ENCODE data around the gene FTSJ1. TPM values are rescaled to one million over a fixed set of nuclear protein-coding genes. Genes with fewer than 3 reads are reported as not detected.

Gene FTSJ1
- total and polyA plus RNA-seq, 2 of the 4 experiments (the other 2 are of a cell fraction) = 50.8 to 59.9 TPM

- in situ Hi-C loops (cut with MboI; ENCODE audit: low sequenced_read_pairs) = no loop called here
- WGBS, 2 experiments (ENCODE audit: extremely low coverage in 2 of 2, insufficient read length in 1 of 2) = 38% methylated on average over 1 of the region's 4 CpGs; no CpG with 5 or more reads in 1 of the 2 experiments
- no peak overlapping the region for H2AK5ac ChIP-seq (ENCODE audit: low read depth, low read length)
- peaks cover 3 to 8% of the 10 kb centered on the region in 2 experiments; a peak in 2 of 4 replicates for H3K79me1 ChIP-seq (ENCODE audit: low read depth in 1 of 2, low read length in 2 of 2)
- H3K9me1 ChIP-seq (ENCODE audit: insufficient read depth, low read length) = no peaks in the 10 kb centered on the region
- no peak overlapping the region for H3K18ac ChIP-seq (ENCODE audit: low read depth, low read length)
- CTCF ChIA-PET = no interaction called here
- H3K56ac ChIP-seq (ENCODE audit: extremely low read depth, insufficient read depth, low read length) = no peak overlapping the region
- no peak overlapping the region for H2AK9ac ChIP-seq (replicated peaks; ENCODE audit: low read depth, low read length, poor library complexity)
- no peaks in the 10 kb centered on the region for H3K27me3 ChIP-seq (ENCODE audit: control insufficient read depth, insufficient read depth, low read length)
- no peak overlapping the region for H3K14ac ChIP-seq (replicated peaks; ENCODE audit: low read depth, low read length)
- H2AFZ ChIP-seq (replicated peaks; ENCODE audit: low read length, poor library complexity) = no peak overlapping the region
- H3K4me1 ChIP-seq (ENCODE audit: control insufficient read depth, insufficient read depth, low read length) = no peaks in the 10 kb centered on the region
- H4K5ac ChIP-seq (ENCODE audit: low read depth, low read length) = no peak overlapping the region
- no peak overlapping the region for H3K23ac ChIP-seq (ENCODE audit: low read depth, low read length)
- TF ChIP-seq CHD1 (IDR thresholded peaks at IDR 0.05; ENCODE audit: low read depth, low read length) (no peak), MAFK (IDR thresholded peaks at IDR 0.05; ENCODE audit: low read depth, low read length) (no peak), CTCF (conservative IDR thresholded peaks at IDR 0.05; ENCODE audit: low read depth, low read length) (no peak), RFX5 (IDR thresholded peaks at IDR 0.05; ENCODE audit: low read depth, low read length) (no peak), MAZ (IDR thresholded peaks at IDR 0.05; ENCODE audit: borderline replicate concordance, low read depth, low read length) (no peak), MXI1 (IDR thresholded peaks at IDR 0.05; ENCODE audit: borderline replicate concordance, low read depth, low read length) (no peak), FOS (IDR thresholded peaks at IDR 0.05; ENCODE audit: low read depth, low read length) (no peak), CEBPB (IDR thresholded peaks at IDR 0.05; ENCODE audit: low read depth, low read length) (no peak), USF2 (IDR thresholded peaks at IDR 0.05; ENCODE audit: low read depth, low read length) (no peak), BHLHE40 (IDR thresholded peaks at IDR 0.05; ENCODE audit: low read depth, low read length) (no peak), SMC3 (IDR thresholded peaks at IDR 0.05; ENCODE audit: low read depth, low read length) (no peak), RAD21 (IDR thresholded peaks at IDR 0.05; ENCODE audit: low read length) (no peak)
- no peaks in the 10 kb centered on the region; the same call in 1 of the 2 replicates for H3K9me3 ChIP-seq (ENCODE audit: control insufficient read depth, insufficient read depth, low read length)
- ATAC-seq (ENCODE audit: low read depth) = no peak
- no peak overlapping the region for H3K4ac ChIP-seq (ENCODE audit: low read depth, low read length)
- H3K4me3 ChIP-seq (ENCODE audit: insufficient read depth, low read depth, low read length) = no peak overlapping the region
- POLR2A ChIA-PET (ENCODE audit: unreplicated experiment) = no interaction called here
- no peak overlapping the region for H3K27ac ChIP-seq (ENCODE audit: insufficient read depth, low read length)
- no peak overlapping the region for H2BK20ac ChIP-seq (ENCODE audit: low read depth, low read length)
- no peak overlapping the region for H3K4me2 ChIP-seq (ENCODE audit: low read depth, low read length)
- no TSS peak for BruUV-seq (replicated peaks)
- H2BK120ac ChIP-seq (ENCODE audit: low read depth, low read length) = no peak overlapping the region
- intact Hi-C loops (cut with micrococcal nuclease) = no loop called here
- DNase-seq = no peak
- dilution Hi-C loops (cut with HindIII; ENCODE audit: low sequenced_read_pairs, unreplicated experiment) = no loop called here
- peaks cover 3% of the 10 kb centered on the region for H3K36me3 ChIP-seq (ENCODE audit: control insufficient read depth, insufficient read depth, low read length)
- no peak overlapping the region for H3K9ac ChIP-seq (ENCODE audit: low read depth, low read length)
- H2BK5ac ChIP-seq (ENCODE audit: low read depth, low read length, poor library complexity, severe bottlenecking) = no peak overlapping the region
- no peak overlapping the region for H4K91ac ChIP-seq (ENCODE audit: insufficient read depth, low read depth, low read length)
- no peak overlapping the region for H4K8ac ChIP-seq (ENCODE audit: low read depth in 2 of 2, low read length in 2 of 2)
- no peaks in the 10 kb centered on the region for H4K20me1 ChIP-seq (ENCODE audit: insufficient read depth, low read length)
- no peak overlapping the region for H2BK15ac ChIP-seq (ENCODE audit: low read depth, low read length)
Observed at GRCh38 chrX:48513670-48514069, 37.7 kb downstream of the FTSJ1 start.
